ENCODE data around the gene MTTP.

MTTP gene

GRCh38 chr4:99573735-99574368, 772 bp upstream of the MTTP start:
- no peak overlapping the region for H3K4me3 ChIP-seq (ENCODE audit: low read depth, low read length)
- DNase-seq (ENCODE audit: low read depth), result no peak
- no peak for TF ChIP-seq CTCF (IDR thresholded peaks at IDR 0.05; ENCODE audit: low read depth, low read length, missing control alignments)

GRCh38 chr4:99578714-99579113, 4.1 kb downstream of the MTTP start:
- no peak for DNase-seq (ENCODE audit: low read depth)
- no peak for TF ChIP-seq CTCF (IDR thresholded peaks at IDR 0.05; ENCODE audit: low read depth, low read length, missing control alignments)
- H3K4me3 ChIP-seq (ENCODE audit: low read depth, low read length), result no peak overlapping the region

- TF ChIP-seq CTCF (IDR thresholded peaks at IDR 0.05; ENCODE audit: low read depth, low read length, missing control alignments), result no peak
- no peak for DNase-seq (ENCODE audit: low read depth)
Measured at GRCh38 chr4:99585516-99585915, 10.9 kb downstream of the MTTP start.

GRCh38 chr4:99586322-99586721, 11.7 kb downstream of the MTTP start:
- TF ChIP-seq CTCF (IDR thresholded peaks at IDR 0.05; ENCODE audit: low read depth, low read length, missing control alignments), result no peak
- DNase-seq (ENCODE audit: low read depth), result no peak
- H3K4me3 ChIP-seq (ENCODE audit: low read depth, low read length), result no peak overlapping the region

More at GRCh38 chr4:99585516-99585915, 10.9 kb downstream of the MTTP start:
- no peak overlapping the region for H3K4me3 ChIP-seq (ENCODE audit: low read depth, low read length)

- no peak for TF ChIP-seq CTCF (IDR thresholded peaks at IDR 0.05; ENCODE audit: low read depth, low read length, missing control alignments)
- no peak overlapping the region for H3K4me3 ChIP-seq (ENCODE audit: low read depth, low read length)
- no peak for DNase-seq (ENCODE audit: low read depth)
Measured at GRCh38 chr4:99586797-99587196, 12.2 kb downstream of the MTTP start.

GRCh38 chr4:99587309-99587708, 12.7 kb downstream of the MTTP start:
- DNase-seq (ENCODE audit: low read depth), result no peak
- no peak for TF ChIP-seq CTCF (IDR thresholded peaks at IDR 0.05; ENCODE audit: low read depth, low read length, missing control alignments)
- no peak overlapping the region for H3K4me3 ChIP-seq (ENCODE audit: low read depth, low read length)

GRCh38 chr4:99587803-99588202, 13.2 kb downstream of the MTTP start:
- H3K4me3 ChIP-seq (ENCODE audit: low read depth, low read length), result no peak overlapping the region
- DNase-seq (ENCODE audit: low read depth), result no peak
- TF ChIP-seq CTCF (IDR thresholded peaks at IDR 0.05; ENCODE audit: low read depth, low read length, missing control alignments), result no peak

Measured in GM12864 (cell line).